CD4-positive, alpha-beta T cell treated with Interleukin-2 at 100 ng/mL for 4 hours (primary cell): Measurements from ENCODE around the gene PTPRT.

ENCODE experiments used
- DNase-seq: peaks from one replicate; pipeline ENCODE4 v3.0.0-alpha.2; 2020; ENCODE audit warnings: low spot score

PTPRT gene

DNA sequence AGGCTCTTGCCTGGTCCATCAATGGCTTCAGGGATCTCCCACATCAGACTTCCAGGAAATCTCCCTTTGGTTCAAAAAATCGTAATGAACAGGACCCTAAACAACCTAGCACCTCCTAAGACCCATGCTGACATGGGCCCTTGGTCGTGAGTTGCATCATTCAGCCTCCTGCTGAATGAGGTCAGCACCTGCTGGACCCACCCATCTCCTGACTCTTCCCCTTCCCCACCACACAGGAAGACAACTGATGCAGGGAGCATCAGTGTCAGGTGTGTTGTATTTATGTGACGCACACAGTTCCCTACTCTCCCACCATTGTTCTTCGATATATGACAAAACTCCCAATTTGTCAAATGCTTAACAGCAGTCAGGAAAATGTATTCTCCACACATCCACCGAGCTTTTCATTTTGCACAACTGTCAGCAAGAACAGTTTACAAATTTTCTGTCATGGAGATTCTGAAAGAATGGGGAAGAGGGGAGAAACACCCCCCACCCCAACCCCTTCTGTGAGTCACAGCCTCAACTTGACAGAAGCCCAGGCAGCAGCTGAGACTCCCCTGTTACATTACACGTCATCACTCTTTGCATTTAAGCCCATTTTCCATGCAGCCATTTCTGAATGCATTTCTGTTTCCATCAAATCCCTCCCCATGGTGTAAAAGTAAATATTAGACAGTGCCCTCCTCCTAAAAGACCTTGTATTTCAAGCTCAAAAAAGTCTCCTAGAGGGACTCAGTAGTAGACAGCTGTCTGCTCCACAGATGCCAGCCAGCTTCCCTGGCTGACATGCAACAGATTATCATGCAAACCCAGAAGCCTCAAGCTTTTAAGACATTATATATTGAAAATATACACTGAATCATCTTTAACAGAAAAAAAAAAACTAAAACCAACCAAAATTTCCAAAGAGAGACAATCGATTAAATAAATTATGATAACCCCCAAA lies 577.5 kb downstream of the PTPRT start:
- DNase-seq: no peak

DNA sequence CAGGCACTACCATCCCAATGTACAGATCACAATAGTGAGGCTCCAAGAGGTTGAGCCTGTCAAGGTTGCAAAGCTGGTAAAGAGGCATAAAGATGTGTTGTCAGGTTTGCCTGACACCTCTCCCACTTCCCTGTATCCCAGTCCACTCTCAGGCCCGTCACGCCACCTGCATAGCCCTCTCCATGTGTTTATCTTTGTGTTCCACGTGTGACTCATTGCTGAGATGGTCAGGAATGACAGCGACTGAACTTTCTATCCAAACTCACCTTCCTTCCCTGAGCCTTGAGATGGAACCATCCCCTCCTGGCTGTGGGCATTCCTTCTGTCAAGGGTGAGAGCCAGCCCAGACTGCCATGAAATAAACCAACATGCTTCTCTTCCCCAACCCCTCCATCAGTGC lies 578.3 kb downstream of the PTPRT start:
- DNase-seq: no peak

DNA sequence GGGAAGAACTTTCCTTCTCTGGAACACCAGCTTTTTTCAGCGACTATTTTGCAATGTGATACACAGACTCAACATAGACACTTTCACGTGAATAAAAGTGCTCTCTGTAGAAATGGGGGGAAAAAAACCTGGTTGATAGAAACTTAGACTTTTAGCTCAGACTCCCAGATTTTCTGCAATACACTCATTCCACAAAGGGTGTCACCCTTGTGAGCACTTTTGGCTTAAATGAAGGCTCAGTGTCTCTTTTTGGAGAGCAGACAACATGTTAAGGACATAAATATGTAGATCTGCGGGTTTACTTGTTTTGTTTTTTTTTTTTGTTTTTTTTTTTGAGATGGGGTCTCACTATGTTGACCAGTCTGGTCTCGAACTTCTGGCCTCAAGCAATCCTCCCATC lies 579.6 kb downstream of the PTPRT start:
- no peak for DNase-seq

DNA sequence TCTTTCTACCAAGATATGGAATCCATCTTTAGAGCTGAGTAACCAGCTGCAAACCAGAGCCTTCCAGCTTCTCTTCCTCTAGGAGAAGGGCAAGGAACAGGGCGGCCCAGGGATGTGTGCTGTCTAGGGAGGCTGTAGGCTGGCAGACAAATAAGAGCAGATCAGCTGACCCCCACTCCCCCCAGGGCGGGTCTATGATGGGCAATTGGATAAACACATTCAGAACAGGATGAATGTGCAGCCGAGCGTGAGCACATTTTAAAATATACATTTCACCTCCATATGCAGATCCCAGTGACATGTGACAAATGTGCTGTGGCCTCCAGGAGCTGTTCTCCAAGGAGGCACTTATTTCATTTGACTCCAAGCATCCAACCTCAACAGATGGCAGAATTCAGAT lies 580.1 kb downstream of the PTPRT start:
- DNase-seq: no peak

DNA sequence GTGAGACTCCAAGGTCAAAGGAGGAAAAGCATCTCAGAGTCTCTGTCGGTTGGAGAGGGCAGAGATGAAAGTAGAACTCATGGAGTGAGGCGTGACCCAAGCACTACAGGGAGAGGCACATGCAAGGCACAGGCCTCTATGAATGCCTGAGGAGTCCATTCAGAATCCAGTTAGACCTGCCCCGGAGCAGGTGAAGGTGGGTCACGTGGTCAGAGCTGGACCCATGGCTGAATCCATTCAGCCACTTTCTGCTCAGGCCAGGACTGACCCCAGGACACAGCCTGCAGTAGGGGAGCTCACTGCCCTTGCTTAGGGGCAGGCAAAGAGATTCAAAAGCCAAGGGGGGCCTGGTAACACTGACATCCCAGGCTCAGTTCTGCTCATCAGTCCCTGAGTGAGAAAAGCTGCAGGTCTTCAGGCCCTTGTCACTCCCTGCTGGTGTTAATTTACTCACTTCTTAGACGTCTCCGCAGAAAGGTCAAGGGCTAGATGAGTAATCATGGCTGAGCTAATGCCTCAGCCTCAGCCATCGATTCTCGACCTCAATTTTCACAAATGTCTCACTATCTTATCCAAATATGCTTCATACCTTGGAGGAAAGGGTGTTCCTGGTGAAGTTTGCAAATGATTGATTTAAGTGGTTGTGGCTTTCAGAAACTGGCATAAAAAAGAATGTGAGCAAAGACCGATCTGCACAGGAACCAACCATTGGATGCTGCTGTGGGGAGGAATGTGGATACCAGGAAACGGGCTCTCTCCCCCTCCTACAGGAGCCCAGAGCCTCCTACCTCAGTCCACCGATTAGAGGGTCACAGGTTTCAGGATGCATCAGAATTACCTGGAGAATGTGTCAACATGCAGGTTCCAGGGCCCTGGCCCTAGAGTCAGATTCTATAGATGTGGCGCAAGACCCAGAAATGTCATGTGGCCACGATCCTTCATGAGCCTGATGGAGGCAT lies 584.4 kb downstream of the PTPRT start:
- DNase-seq: no peak

DNA sequence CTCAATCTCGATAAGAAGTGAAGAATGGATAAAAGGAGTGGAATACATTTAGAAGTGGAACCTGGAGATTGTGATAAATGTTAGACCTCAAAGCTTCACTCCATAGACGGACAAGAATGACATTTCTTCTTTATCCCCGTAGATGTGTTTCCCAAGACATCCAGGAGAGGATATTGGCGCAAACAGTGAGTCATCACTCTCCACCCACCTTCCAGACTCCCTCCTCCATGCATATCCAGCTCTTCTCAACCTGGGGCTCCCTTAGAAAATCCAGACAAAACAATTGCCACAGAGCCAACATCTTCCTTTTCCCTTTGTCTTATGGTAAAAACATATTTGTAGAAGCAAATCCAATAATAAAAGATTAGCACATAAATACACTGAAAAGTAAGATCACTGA lies 586.1 kb downstream of the PTPRT start:
- no peak for DNase-seq

DNA sequence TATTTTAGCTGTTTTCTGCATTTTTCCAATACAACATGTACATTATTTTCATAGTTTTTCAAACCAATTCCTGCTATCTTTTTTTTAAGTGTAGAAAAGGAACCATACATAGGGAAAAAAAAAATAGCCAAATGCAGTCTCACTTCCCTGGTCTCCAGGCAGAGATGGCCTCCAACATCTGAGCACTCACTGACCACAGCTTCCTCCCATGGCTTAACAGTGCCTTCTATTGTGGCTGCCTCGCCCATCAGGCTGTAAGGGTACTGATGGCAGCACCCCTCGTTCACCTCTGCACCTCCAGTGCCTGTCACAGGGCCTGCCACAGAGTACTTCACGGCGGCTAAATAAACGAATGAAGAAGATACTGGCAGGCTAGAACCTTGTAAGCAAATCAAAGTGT lies 591.1 kb downstream of the PTPRT start:
- no peak for DNase-seq

DNA sequence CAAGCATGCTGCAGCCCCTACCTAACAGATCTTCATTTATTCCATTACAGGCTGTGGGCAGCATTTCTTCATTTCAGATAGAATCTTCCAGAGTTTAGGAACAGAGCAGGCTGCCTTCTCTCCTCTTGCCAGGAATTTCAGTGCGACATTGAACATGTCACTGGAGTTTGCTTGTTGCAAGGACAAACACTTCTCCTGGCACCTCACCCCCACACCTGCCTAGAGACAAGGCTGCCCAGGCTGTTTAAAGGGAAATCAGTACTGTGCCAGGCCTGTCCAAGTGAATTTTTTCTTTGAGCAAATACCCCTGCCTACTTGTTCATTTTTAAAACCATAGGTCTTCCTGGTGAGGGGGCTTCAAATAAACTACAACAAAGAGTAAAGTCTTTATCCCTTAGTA lies 594.1 kb downstream of the PTPRT start:
- DNase-seq: no peak

DNA sequence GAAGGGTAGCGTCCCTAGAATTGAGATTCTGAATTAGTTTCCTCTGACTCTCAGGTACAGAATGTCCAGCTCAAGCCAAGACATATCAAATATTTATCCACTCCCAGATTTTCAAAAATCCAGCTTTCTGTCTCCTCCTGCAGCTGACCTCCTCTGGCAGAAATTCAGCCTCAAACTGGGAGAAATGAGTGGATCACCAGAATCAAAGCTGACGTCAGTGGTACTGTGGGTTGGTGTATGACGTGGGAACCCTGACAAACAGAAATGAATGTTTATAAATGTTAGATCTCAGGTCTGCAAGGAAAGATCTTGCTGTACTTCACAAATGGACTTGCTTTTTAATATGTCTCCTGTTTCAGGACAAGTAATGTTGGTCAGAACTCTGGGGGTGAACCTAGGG lies 595.0 kb downstream of the PTPRT start:
- DNase-seq: no peak

DNA sequence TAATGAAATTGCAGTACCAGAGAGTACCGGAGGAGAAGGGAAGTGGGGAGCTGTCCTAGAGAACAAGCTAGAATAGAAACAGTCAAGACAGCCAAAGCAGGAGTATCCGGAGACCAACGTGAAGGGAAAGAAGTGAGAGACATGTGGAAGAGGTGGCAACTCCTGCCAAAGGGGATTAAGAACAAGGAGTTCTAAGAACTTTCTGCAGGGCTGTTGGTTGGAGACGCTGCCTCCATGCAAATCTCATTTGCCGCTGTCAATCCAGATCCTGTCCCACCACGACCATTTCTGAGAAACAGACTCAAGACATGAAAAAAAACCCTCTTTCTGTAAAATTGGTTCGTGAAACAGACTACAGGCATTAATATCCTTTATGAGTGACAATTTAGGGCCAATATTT lies 595.7 kb downstream of the PTPRT start:
- no peak for DNase-seq

DNA sequence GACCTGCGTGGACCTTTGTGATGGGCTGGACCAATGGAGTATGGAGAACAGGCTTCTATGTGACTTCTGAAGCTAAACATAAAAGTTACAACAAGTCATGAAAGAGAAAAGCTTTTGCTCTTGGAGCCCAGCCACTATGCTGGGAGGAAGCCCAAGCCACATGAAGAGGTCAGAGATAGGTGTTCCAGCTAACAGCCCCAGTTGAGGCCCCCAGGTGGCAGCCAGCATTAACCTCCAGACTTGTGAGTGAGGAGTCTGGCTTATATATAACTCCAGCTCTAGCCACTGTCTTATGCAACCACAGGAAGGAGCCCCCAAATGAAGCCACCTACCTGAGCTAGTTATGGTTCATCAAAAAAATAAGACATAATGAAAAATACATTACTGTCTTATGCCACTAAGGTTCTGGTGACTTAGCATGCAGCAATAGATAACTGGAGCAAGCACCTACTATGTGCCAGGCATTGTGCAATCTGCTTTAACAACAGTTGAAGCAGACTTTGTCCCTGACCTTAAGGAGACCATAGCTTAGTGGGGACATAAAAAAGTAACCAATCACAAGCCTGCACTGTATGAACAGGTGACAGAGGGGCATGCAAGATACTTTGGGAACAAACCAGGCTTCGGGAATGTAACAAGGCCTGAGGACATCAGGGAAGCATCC lies 599.6 kb downstream of the PTPRT start:
- DNase-seq: no peak

DNA sequence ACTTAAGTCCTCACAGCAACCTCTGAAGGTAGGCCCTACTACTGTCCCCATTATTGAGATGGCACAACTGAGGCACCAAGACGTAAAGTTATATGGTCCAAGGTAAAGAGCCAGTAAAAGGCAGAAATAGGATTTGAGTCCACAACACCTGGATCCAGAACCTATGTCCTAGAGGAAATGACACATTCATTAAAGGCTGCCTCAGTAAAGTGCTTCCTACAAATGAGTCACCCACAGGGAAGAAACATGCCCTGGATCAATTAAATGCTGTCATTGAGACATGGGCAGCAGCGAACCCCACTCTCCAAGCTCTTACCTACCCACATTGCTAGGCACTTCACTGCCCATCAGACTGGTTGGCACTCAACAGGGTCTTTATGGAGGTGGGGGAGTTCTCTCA lies 600.9 kb downstream of the PTPRT start:
- no peak for DNase-seq

DNA sequence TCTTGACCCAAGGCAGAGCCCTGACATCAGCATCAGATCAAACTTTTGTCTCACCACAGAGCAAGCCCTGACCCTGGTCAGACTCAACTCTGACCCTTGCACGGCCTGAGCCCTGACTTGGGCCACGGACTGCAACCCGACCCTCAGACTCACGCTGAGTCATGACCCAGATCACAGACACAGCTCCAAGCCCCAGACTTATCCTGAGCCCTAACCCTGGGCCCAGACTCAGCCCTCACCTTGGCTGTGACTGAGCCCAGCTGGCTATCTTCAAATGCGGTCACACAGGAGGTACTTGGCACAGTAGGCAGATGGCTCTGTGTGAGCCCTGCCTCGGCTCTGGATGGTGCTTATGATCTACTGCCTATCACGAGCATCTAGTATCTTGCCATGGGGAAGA lies 602.3 kb downstream of the PTPRT start:
- DNase-seq: no peak

DNA sequence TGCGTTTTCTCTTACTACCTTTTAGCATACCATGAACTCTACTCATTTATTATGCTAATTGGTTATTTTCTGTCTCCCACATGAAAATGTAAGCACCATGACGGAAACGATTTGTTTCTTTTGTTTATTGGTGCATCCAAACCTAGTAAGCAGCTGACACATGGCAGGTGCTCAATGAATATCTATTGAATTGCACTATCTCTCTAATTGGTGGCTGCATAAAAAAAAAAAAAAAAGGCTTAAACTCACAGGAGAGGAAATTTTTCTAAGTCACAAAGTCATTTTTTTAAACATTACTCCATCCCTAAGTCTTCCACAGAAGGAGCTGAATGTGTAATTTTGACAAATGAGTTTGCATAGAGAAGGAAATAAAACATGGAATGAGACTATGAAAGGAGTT lies 608.4 kb downstream of the PTPRT start:
- no peak for DNase-seq

DNA sequence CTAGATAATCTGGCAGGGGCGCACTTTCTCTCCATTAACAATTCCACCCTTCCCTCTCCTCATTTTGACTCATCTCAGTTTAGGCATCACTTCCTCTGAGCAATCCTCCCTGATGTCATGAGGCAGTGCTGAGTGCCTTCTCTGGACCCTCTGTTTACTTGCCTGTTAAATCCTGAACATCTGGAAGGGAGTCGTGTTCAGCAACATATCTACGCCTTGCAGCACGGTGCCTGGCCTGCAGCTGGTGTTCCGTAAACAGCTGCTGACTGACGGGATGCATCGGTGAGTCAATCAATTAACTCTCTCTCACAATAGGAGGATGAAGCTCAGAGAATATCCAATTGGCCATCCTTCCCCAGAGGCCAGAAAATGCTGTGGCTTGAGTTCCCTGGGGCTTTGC lies 613.5 kb downstream of the PTPRT start:
- DNase-seq: no peak

DNA sequence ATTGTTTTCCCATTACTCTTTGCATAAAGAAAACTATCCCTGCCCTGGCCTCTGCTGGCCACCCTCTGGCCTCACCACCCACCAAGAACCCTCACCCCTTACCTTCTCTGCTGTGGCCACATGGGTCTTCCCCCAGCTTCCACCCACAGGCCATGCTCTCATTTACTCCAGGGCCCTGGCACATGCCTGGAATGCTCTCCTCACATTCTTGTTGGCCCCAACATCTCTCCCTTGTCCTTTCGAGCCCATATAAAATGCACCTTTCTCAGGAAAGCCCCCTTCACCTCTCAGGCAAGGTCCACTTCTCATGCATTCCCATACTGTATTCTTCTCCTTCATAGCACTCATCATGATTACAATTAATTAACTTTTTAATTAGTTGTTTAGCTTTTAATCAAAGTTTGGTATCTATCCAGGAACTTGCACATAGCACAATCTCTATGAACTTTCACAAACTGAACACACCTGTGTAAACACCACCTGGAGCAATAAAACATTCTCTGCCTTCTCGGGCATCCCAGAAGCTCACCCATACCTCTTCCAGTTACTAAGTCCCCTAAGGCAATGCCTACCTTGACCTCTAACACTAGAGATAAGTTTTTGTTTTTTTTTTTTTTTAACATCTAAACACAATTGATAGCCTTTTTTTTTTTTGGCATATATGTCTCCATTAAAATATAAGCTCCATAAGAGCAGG lies 617.2 kb downstream of the PTPRT start:
- DNase-seq: no peak

DNA sequence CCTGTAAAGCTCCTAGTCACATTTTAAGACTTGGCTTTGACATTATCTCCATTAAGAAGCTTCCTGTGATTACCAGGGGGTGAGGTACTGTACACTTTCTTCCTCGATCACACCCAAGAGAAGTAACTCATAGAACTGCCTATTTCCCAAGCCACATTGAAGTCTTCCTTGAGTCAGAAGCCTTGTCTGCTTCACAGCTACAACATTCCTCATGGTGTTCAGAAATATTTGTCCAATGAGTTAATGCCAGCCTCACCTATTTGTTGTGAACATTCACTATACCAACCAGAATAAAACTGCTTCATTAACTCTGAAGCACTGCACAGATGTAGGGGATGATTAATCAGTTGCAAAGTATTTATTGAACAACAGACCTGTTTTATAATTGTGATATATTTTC lies 622.3 kb downstream of the PTPRT start:
- DNase-seq: no peak

DNA sequence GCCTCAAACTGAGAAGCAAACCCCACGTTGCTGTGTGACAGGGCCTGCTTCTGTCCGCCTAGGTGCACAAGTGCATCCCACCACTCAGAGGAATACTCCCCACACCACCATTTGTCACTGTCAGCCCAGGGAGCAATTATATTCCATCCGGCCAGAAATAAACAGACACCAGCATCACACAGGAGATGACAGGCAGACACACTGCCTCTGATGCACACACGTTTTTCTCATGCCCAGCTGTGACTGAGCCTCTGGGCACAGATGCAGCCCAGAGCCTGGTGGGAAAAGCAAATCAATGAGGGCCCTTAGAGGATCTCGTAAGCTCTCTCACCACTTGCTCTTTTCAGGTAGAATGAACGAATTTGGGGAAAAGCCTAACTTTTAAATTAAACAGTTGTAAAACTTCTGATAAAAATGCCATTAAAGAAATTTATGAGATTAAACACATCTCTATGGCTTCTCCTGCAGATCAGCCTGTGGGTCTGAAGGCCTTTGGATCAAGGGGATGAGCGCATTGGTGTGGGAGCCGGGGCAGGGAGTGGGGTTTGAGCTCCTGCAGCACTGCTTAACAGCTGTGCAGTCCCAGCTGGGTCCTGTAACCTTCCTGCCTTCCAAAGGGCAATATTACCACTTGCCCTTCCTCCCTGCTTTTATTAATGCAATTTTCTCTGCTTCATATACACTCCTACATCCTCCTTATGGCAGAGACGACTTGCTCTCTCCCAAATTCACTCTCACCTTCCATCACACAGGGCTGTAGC lies 624.3 kb downstream of the PTPRT start:
- no peak for DNase-seq

DNA sequence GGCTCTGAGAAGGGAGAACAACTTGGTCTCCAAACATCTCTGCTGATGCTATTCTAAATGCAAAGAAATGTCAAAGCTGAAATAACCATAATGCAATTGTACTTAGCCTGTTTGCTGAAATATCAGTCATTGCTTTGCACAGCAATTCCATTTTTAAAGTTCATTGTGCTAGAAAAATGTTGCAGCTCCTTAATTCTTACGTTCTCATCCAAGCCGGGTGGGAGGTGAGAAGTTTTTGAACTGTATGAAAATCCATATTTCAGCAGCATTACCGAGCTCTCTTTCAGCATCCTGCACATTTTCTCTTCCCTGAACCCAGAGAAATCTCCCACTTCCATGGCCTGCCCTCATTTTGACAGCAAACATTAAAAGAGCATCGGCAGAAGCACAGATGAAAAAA lies 630.0 kb downstream of the PTPRT start:
- DNase-seq: no peak

DNA sequence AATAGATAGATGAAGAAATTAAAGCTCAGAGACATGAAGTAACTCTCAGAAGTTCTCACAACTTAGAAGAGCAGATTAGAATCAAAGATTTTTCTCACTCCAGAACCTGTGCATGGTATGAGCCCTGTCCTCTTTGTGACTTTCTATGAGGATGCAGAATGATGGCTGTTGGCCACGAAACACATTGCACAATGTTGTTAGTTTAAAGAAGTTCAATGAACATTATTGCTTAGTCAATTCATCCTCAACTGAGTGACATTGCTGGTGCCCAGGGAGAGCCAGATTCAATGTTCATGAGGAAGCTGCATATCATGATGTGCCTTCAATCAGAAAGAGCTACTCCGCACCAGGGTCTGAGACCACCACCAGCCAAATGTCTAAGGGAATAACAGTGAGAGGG lies 633.1 kb downstream of the PTPRT start:
- DNase-seq: no peak

DNA sequence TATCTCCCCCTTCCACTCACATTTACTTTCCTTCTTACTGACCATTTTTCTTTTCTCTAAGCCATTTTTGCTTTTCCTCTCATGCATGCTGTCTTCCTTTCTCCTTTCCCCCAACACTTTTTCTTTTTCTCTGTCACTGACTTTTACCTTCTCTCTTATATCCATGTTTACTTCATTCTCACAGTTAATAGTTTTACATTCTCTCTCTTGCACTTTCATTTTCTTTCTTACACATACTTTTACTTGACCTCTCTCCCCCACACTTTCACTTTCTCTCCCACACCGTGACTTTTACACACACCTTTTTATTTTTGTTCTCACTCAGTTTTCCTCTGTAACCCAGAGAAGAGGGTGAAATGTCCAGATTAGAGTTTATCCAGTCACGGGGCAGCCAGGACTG lies 636.3 kb downstream of the PTPRT start:
- DNase-seq: no peak
